HG03457 (cell line): ENCODE data around the gene GMNN.
"Not testable (repeated sequence)": the region's sequence is repeated elsewhere in the genome, so short reads cannot be mapped to it uniquely, and the experiment has no call there.

Experiments used
- ATAC-seq: cut with Tn5 transposase; IDR thresholded peaks from one replicate; pipeline ENCODE4 v1.9.1; 2021; ENCODE audit warnings: moderate number of reproducible peaks; ENCODE audit not compliant: unreplicated experiment

GMNN gene

GRCh38 chr6:24761193-24761835, 13.4 kb upstream of the GMNN start:
- no peak for ATAC-seq

GRCh38 chr6:24761851-24762250, 12.9 kb upstream of the GMNN start:
- no peak for ATAC-seq

- ATAC-seq: no peak
These were observed 11.2 kb upstream of the GMNN start for GRCh38 chr6:24763578-24763977.

GRCh38 chr6:24764833-24765828, 9.6 kb upstream of the GMNN start:
- not testable (repeated sequence) for ATAC-seq

GRCh38 chr6:24765968-24766367, 8.8 kb upstream of the GMNN start:
- ATAC-seq: not testable (repeated sequence)

GRCh38 chr6:24766680-24767462, 7.9 kb upstream of the GMNN start:
- ATAC-seq: no peak

GRCh38 chr6:24768361-24768760, 6.4 kb upstream of the GMNN start:
- ATAC-seq: no peak

GRCh38 chr6:24775520-24776058, 852 bp downstream of the GMNN start:
- ATAC-seq: peak; percentile 6

- ATAC-seq: no peak
These were observed 2.5 kb downstream of the GMNN start for GRCh38 chr6:24777227-24777626.

- ATAC-seq: no peak
These were observed 3.4 kb downstream of the GMNN start for GRCh38 chr6:24778121-24778520.

GRCh38 chr6:24778878-24779277, 4.1 kb downstream of the GMNN start:
- ATAC-seq: no peak

GRCh38 chr6:24779416-24780016, 4.8 kb downstream of the GMNN start:
- no peak for ATAC-seq

- ATAC-seq: no peak
These were observed 5.5 kb downstream of the GMNN start for GRCh38 chr6:24780206-24780605.

- no peak for ATAC-seq
These were observed 13.4 kb downstream of the GMNN start for GRCh38 chr6:24788031-24788665.

GRCh38 chr6:24795106-24795505, 20.4 kb downstream of the GMNN start:
- no peak for ATAC-seq

- ATAC-seq: no peak
These were observed 22.0 kb downstream of the GMNN start for GRCh38 chr6:24796616-24797290.

- ATAC-seq: no peak
These were observed 23.0 kb downstream of the GMNN start for GRCh38 chr6:24797596-24798216.

- ATAC-seq: no peak
These were observed 24.2 kb downstream of the GMNN start, which contains the start of gene ARMH2 for GRCh38 chr6:24798740-24799540. TSS of gene ARMH2 (minus strand) at chr6:24798917. CDS start at chr6:24798857, 60 bp downstream.
